GM12892 (cell line): ENCODE results near the gene TTC31.

Experiments
- DNase-seq: peaks from one replicate; pipeline ENCODE4 v3.0.0; 2011; ENCODE audit not compliant: insufficient read length
- FAIRE-seq: peaks from 2 replicates; lab custom pipeline; 2011; peaks lifted over from hg19 to GRCh38; lab: Jason Lieb, UNC
- POLR2A ChIP-seq: IDR thresholded peaks from 2 replicates; pipeline ENCODE4 v1.6.1; 2011; ENCODE audit warnings: low read depth, low read length, control low read depth
- POLR2AphosphoS5 ChIP-seq: IDR thresholded peaks from 2 replicates; pipeline ENCODE4 v1.6.1; 2011; ENCODE audit warnings: low read depth, low read length, control low read depth
- TAF1 ChIP-seq: IDR thresholded peaks from 2 replicates; pipeline ENCODE4 v1.6.1; 2011; ENCODE audit warnings: low read depth, mild to moderate bottlenecking, control low read depth, low read length, borderline replicate concordance

TTC31 gene

DNA sequence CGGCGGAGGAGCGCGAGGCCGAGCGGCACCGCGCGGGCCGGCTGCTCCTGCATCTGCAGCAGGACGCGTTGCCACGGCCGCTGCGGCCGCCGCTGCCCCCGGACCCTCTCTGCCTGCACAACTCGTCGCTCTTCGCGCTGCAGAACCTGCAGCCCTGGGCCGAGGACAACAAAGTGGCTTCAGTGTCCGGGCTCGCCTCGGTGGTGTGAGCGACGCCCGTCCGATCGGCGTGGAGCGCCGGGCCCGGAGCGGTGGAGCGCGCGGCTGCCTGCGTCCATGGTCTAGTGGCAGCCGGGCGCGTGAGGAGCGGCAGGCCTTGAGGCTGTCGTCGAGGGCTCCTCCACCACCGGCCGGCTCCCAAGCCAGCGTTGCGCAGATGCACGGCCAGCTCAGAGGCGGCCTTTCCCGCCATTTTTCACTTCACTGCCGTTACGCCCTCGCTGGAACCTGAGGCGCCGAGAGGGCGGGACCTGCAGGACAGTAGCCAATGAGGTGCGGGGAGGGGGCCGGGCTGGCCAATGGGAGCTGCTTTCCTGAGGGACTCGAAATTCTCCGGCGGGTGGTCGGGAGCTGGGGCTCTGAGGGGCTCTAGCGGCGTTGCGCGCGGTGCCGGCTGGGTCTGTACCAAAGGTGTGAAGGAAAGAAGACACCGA lies 33.2 kb downstream of the TTC31 start:
- TF ChIP-seq POLR2A (no peak), POLR2AphosphoS5 (no peak), TAF1 (no peak)
- DNase-seq, result peak; percentile 88

DNA sequence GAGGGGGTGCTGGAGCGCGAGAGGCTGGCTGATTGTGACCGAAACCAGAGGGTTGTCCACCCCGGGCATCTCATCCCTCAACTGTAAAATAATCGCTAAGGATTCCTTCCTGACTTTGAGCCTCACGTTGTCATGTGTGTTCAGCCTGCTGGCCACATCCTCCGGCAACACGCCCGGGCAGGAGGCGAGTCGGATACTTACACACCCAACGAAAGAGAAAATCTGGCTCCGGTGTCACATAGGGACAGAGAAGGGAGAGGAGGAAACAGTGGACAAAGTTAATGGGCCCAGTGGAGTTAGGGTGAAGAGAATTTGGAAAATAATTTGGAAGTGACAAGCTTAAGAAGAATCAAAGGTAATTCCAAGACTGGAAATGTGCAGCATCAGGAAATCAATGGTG lies 33.8 kb downstream of the TTC31 start:
- no peak for TF ChIP-seq POLR2AphosphoS5
- no peak for TF ChIP-seq TAF1
- TF ChIP-seq POLR2A, result no peak
- no peak for FAIRE-seq
- DNase-seq, result no peak

More for the DNA sequence above, 33.2 kb downstream of the TTC31 start:
- FAIRE-seq, result no peak

DNA sequence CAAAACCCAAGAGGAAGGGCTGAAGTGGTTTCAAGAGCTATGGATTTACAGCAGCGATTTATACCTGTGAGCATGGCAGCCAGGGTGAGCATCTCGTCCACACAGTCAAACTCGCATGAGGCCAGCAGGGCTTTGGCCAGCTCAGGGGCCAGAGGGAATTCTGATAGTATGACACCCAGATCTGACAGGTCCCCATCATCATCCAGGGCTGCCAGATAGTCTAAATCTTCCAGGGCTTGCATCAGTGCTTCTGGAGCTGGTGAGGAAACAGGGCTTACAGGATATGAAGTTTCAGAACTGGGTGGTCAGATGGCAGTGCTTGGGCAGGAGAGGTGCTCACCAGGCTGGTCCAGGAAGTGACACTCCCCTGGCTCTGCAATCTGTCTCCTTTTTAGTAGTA lies 39.6 kb downstream of the TTC31 start:
- no peak for FAIRE-seq
- no peak for DNase-seq
- TF ChIP-seq POLR2AphosphoS5 (no peak), TAF1 (no peak), POLR2A (no peak)

DNA sequence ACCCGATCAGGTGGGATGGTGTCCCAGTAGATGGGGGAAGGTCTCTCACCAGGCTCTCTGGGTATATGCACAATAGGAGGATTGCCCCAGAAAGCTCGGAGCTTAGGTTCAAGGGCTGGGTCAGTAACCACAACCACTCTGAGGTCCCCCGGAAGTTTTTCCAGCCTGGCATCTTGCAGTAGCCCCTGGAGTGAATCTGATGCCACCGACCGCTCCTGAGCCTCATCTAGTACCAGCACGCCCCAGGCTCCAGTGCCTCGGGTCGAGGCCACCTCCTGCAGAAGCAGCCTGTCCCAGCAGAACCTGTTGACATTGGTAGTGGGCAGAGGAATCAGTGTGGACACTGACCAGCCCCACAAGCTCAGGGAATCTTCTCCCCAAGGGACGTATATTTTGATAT lies 41.1 kb downstream of the TTC31 start:
- FAIRE-seq (no peak), DNase-seq (no peak)
- TF ChIP-seq POLR2AphosphoS5 (no peak), TAF1 (no peak), POLR2A (no peak)

DNA sequence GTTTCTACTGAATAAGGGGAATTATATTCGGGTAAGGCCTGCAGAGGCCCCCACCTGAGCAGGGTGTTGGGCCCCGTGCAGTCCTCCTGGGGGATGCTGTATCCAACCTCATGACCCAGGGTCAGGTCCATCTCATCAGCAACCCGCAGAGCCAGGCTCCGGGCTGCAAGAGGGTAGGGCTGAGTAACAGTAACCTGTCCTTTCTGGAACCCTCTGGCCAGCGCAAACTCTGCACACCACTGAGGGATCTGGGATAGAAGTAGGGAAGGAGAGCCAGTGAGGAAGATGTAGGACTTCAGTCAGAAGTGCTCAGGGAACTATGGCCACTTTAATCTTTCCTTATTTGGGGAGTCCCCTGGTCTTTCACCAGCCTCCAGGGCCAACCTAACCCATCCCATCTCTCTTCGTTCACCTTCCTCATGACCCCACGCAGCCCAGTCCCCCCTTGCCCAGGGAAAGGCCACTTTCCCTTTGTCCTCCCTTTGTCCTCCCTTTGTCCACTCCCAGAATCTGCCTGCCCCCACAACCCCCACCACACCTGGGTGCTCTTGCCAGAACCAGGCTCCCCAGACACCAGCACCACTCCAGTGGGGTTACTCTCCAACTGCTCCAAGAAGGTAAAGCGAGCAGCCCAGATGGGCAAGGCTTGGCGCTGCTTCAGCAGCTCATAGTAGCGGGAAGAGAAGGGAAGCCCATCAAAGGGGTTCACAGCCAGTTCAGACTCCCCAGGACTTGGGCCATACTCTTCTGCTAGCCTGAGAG lies 42.3 kb downstream of the TTC31 start:
- FAIRE-seq (no peak), DNase-seq (no peak)
- TF ChIP-seq POLR2A, result no peak
- no peak for TF ChIP-seq POLR2AphosphoS5

DNA sequence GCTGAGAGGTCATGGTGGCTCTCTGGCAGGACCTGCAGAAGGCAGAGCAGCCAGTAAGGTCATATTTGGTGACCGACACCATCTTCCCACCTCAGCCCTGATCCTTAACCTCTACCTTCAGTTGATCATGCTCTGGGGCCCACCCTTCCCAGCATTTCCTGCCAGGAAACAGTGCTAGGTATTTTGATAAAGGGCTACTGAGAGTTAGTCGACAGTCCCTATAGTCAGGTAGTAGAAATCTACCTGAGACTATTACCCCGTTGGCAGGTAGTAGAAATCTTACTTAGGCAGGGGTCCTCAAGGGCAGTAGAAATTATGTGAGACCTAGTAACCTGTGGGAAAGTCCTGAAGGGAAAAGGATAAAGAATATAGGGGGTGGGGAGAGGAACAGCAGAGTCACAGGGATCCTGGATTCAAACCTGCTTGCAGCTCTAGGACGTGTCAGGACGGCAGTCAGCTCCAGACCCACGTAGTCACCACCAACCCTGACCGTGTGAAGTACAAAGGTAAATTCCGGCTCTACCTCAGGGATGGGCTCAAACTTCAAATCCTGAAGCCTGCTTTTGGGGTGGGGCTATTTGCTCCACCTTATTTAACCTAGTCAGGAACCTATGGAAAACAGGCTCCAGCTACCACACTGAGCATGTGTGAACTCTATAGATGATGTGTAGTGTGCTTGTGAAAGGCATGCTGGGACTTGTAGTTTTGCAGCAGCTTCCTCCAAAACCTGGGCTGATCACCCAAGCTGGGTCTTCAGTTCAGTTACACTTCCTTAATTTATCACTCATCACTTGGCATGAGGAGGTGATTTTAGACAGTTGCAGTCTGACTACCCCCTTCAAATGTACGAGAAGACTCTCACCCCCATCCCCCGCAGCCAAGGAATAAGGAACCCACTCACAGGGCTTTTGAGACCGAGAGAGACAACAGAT lies 43.1 kb downstream of the TTC31 start, which contains the start of gene DQX1:
TSS of gene DQX1 (minus strand) at position 515 of the 932 bp plus-strand sequence. CDS start at position 13, 502 bp downstream.
- peak; percentile 30 for FAIRE-seq
- TF ChIP-seq POLR2AphosphoS5, result 0 out of 2 replicates have a peak, but pooled peaks have one; percentile 30
- peak; percentile 39 for TF ChIP-seq POLR2A
- TF ChIP-seq TAF1, result no peak
- no peak for DNase-seq

DNA sequence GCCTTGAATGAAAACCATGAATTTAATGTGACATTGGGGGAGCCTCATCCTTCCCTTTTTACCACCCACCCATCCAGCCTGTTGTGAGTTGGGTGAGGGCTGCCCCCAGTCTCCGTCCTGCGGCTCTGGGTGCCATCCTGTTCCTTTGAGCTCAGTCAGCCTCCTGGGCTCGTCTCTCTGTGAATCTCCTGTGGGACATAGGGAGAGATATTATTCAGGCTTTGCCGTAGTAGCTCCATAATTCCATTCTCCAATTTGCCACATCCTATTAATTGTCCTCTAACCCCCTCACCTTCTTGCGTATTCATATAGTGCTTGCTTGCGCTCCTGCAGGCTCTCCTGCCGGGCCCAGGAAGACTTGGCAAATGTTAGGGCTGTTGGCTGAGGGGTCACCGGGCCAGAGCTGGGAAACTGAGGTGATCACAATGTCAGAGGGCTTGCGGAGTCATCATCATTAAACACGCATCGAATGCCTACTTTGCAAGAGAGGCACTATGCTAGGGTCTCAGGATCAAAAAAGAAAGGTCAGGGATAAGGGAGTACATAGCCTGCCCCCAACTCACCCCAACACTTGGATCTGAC lies 43.9 kb downstream of the TTC31 start:
- no peak for TF ChIP-seq TAF1
- no peak; the same call in 1 of the 2 replicates for TF ChIP-seq POLR2A
- no peak for TF ChIP-seq POLR2AphosphoS5
- no peak for DNase-seq
- no peak for FAIRE-seq

DNA sequence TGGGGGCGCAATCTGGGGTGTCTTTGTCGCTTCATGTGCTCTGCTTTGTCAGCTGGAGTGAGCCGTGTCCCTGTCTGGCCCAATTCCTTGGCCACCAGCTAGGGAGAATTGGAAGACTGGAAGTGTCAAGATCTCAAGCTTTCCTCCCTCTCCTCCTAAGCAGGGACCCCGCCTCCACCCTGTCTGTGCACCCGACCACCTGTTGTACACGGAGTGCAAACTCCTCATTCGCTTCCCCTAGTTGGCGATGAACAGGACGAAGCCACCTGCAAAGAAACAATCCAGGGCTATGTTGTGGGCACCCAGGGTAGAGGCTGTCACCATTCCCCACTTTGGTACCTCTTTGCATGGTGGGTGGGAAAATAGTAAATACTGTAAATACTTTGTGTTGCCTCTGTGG lies 44.9 kb downstream of the TTC31 start:
- DNase-seq (no peak), FAIRE-seq (no peak)
- TF ChIP-seq POLR2A, result no peak
- TF ChIP-seq POLR2AphosphoS5, result peak; percentile 19; the same call in 1 of the 2 replicates

DNA sequence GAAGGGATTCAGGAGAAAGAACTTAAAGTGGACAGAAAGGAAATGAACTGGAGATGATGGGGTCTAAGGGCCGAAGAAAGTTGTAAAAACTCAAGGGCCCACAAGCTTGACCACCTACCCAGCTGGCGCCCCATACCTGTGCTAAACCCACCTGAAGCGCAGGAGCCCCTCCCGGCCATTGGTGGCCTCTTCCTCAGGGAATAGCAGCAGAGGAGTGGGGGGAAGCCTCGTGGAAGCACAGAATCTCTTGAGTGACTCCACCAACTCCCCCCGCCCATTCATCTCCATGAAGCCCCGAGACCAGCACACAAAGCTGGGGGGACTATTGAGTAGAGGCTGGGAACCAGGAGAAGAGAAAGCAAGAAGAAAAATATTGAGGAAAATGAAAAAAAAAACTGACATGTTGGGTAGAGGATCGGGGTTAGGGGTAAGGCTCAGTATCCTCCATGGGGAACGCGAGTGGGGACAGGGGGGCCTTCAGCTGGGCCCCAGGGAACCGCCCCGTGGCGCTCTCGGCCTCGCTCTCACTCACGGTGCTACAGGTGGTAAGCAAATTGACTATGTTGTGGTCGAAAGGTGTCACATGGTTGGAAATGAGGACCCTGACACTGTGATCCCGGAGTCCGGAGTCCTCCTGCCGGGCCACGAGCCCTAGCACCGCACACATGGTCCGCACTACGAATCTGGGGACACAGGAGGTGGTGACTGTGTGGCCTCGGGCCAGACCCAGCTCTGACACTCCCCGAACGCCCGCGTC lies 45.9 kb downstream of the TTC31 start:
- TF ChIP-seq POLR2A (no peak), POLR2AphosphoS5 (no peak), TAF1 (no peak)
- FAIRE-seq, result no peak
- DNase-seq, result no peak

DNA sequence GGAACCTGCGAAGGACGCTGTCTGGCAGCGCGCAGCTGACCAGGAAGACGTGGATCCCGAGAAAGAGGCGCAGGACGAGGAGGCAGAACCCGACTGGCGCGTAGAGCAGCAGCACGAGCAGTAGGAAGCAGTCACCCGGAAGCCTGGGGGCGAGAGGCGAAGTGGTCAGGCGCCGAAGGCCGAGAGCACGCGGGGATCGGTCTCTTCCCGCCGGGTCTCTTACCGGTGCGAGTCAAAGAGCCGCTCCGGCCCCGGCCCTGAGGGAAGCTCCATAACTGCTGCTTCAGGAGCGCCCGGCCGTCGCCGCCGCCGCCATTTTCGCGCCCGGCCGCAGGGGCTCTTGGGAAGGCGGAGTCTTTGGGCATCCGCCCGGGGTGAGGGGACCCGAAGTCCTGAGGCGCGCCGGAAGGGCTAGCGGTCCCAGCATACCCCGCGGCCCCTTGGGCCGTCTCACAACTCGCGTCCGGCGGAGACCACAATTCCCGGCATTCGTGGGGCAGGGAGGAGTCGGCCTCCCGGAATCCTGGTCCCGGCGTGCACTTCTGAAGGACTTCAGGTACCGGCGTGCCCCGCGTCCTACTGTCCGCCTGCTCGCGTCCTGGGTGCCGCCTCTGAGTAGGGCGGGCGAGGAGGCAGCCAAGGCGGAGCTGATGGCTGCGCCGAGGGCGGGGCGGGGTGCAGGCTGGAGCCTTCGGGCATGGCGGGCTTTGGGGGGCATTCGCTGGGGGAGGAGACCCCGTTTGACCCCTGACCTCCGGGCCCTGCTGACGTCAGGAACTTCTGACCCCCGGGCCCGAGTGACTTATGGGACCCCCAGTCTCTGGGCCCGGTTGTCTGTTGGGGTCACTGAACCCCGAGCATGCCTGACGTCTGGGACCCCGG lies 46.7 kb downstream of the TTC31 start, which contains the start of the genes AUP1 and HTRA2:
TSS of gene AUP1 (minus strand) at position 350 of the 882 bp plus-strand sequence. CDS start at position 273, 77 bp downstream.
TSS of gene HTRA2 (plus strand) at position 577 of the 882 bp plus-strand sequence. CDS start at position 651, 74 bp downstream.
- DNase-seq (peak; percentile 99), FAIRE-seq (peak; percentile 93)
- peak; percentile 95 for TF ChIP-seq TAF1
- peak; percentile 91 for TF ChIP-seq POLR2A
- TF ChIP-seq POLR2AphosphoS5, result peak; percentile 75; the same call in 1 of the 2 replicates
